Measurements from ENCODE around the gene KRTAP9-9.
"Not testable (repeated sequence)": the region's sequence is repeated elsewhere in the genome, so short reads cannot be mapped to it uniquely, and the experiment has no call there.

The KRTAP9-9 gene

GRCh38 chr17:41271858-41272257, 16.7 kb downstream of the KRTAP9-9 start:
- no peaks in the 10 kb centered on the region for H3K4me1 ChIP-seq (ENCODE audit: control insufficient read depth, insufficient read depth, low read length)
- H3K9ac ChIP-seq (ENCODE audit: low read depth, low read length), result no peak overlapping the region
- H3K9me3 ChIP-seq (ENCODE audit: control insufficient read depth, insufficient read depth, low read length), result no peaks in the 10 kb centered on the region
- H3K36me3 ChIP-seq (ENCODE audit: control insufficient read depth, insufficient read depth, low read length), result no peaks in the 10 kb centered on the region
- no peak overlapping the region for H3K4me3 ChIP-seq (ENCODE audit: low read depth, low read length)
- no peaks in the 10 kb centered on the region for H3K27me3 ChIP-seq (ENCODE audit: control insufficient read depth, insufficient read depth, low read length)

- not testable (repeated sequence) for H3K36me3 ChIP-seq (ENCODE audit: control insufficient read depth, insufficient read depth, low read length); H3K27me3 ChIP-seq (ENCODE audit: control insufficient read depth, insufficient read depth, low read length); H3K9me3 ChIP-seq (ENCODE audit: control insufficient read depth, insufficient read depth, low read length)
These were observed 20.5 kb downstream of the KRTAP9-9 start, which contains the start of gene KRTAP9-7 for GRCh38 chr17:41275648-41276190. KRTAP9-7 (plus strand) TSS chr17:41275698; CDS start chr17:41275698, 0 bp downstream.

GRCh38 chr17:41278176-41278955, 23.2 kb downstream of the KRTAP9-9 start:
- no peaks in the 10 kb centered on the region for H3K4me1 ChIP-seq (ENCODE audit: control insufficient read depth, insufficient read depth, low read length)
- H3K9me3 ChIP-seq (ENCODE audit: control insufficient read depth, insufficient read depth, low read length), result no peaks in the 10 kb centered on the region
- no peak overlapping the region for H3K9ac ChIP-seq (ENCODE audit: low read depth, low read length)
- no peaks in the 10 kb centered on the region for H3K27me3 ChIP-seq (ENCODE audit: control insufficient read depth, insufficient read depth, low read length)
- H3K4me3 ChIP-seq (ENCODE audit: low read depth, low read length), result no peak overlapping the region
- no peaks in the 10 kb centered on the region for H3K36me3 ChIP-seq (ENCODE audit: control insufficient read depth, insufficient read depth, low read length)

More at GRCh38 chr17:41275648-41276190, 20.5 kb downstream of the KRTAP9-9 start, which contains the start of gene KRTAP9-7:
- not testable (repeated sequence) for H3K9ac ChIP-seq (ENCODE audit: low read depth, low read length); H3K4me3 ChIP-seq (ENCODE audit: low read depth, low read length); H3K4me1 ChIP-seq (ENCODE audit: control insufficient read depth, insufficient read depth, low read length)

- Histone ChIP-seq H3K36me3 (ENCODE audit: control insufficient read depth, insufficient read depth, low read length) (no peaks in the 10 kb centered on the region), H3K27me3 (ENCODE audit: control insufficient read depth, insufficient read depth, low read length) (no peaks in the 10 kb centered on the region), H3K4me3 (ENCODE audit: low read depth, low read length) (no peak overlapping the region), H3K9ac (ENCODE audit: low read depth, low read length) (no peak overlapping the region), H3K4me1 (ENCODE audit: control insufficient read depth, insufficient read depth, low read length) (no peaks in the 10 kb centered on the region), H3K9me3 (ENCODE audit: control insufficient read depth, insufficient read depth, low read length) (no peaks in the 10 kb centered on the region)
These were observed 28.9 kb downstream of the KRTAP9-9 start for GRCh38 chr17:41284043-41284442.

- H3K9me3 ChIP-seq (ENCODE audit: control insufficient read depth, insufficient read depth, low read length), result no peaks in the 10 kb centered on the region
- H3K9ac ChIP-seq (ENCODE audit: low read depth, low read length), result no peak overlapping the region
- H3K36me3 ChIP-seq (ENCODE audit: control insufficient read depth, insufficient read depth, low read length), result no peaks in the 10 kb centered on the region
- no peaks in the 10 kb centered on the region for H3K27me3 ChIP-seq (ENCODE audit: control insufficient read depth, insufficient read depth, low read length)
- no peaks in the 10 kb centered on the region for H3K4me1 ChIP-seq (ENCODE audit: control insufficient read depth, insufficient read depth, low read length)
- H3K4me3 ChIP-seq (ENCODE audit: low read depth, low read length), result no peak overlapping the region
These were observed 29.4 kb downstream of the KRTAP9-9 start for GRCh38 chr17:41284546-41284945.

GRCh38 chr17:41287050-41287449, 31.9 kb downstream of the KRTAP9-9 start:
- H3K4me1 ChIP-seq (ENCODE audit: control insufficient read depth, insufficient read depth, low read length), result no peaks in the 10 kb centered on the region
- no peak overlapping the region for H3K4me3 ChIP-seq (ENCODE audit: low read depth, low read length)
- H3K9me3 ChIP-seq (ENCODE audit: control insufficient read depth, insufficient read depth, low read length), result no peaks in the 10 kb centered on the region
- no peaks in the 10 kb centered on the region for H3K36me3 ChIP-seq (ENCODE audit: control insufficient read depth, insufficient read depth, low read length)
- no peaks in the 10 kb centered on the region for H3K27me3 ChIP-seq (ENCODE audit: control insufficient read depth, insufficient read depth, low read length)
- no peak overlapping the region for H3K9ac ChIP-seq (ENCODE audit: low read depth, low read length)

- Histone ChIP-seq H3K9me3 (ENCODE audit: control insufficient read depth, insufficient read depth, low read length) (no peaks in the 10 kb centered on the region), H3K36me3 (ENCODE audit: control insufficient read depth, insufficient read depth, low read length) (no peaks in the 10 kb centered on the region), H3K4me3 (ENCODE audit: low read depth, low read length) (no peak overlapping the region), H3K27me3 (ENCODE audit: control insufficient read depth, insufficient read depth, low read length) (no peaks in the 10 kb centered on the region), H3K9ac (ENCODE audit: low read depth, low read length) (no peak overlapping the region), H3K4me1 (ENCODE audit: control insufficient read depth, insufficient read depth, low read length) (no peaks in the 10 kb centered on the region)
These were observed 38.8 kb downstream of the KRTAP9-9 start for GRCh38 chr17:41294016-41294415.

GRCh38 chr17:41296846-41297245, 41.7 kb downstream of the KRTAP9-9 start:
- H3K27me3 ChIP-seq (ENCODE audit: control insufficient read depth, insufficient read depth, low read length), result no peaks in the 10 kb centered on the region
- H3K9me3 ChIP-seq (ENCODE audit: control insufficient read depth, insufficient read depth, low read length), result no peaks in the 10 kb centered on the region
- no peaks in the 10 kb centered on the region for H3K36me3 ChIP-seq (ENCODE audit: control insufficient read depth, insufficient read depth, low read length)
- H3K9ac ChIP-seq (ENCODE audit: low read depth, low read length), result no peak overlapping the region
- H3K4me3 ChIP-seq (ENCODE audit: low read depth, low read length), result no peak overlapping the region
- no peaks in the 10 kb centered on the region for H3K4me1 ChIP-seq (ENCODE audit: control insufficient read depth, insufficient read depth, low read length)

GRCh38 chr17:41298458-41299135, 43.4 kb downstream of the KRTAP9-9 start:
- H3K9me3 ChIP-seq (ENCODE audit: control insufficient read depth, insufficient read depth, low read length), result no peaks in the 10 kb centered on the region
- H3K4me3 ChIP-seq (ENCODE audit: low read depth, low read length), result peak overlapping the region; percentile 35
- no peaks in the 10 kb centered on the region for H3K27me3 ChIP-seq (ENCODE audit: control insufficient read depth, insufficient read depth, low read length)
- H3K4me1 ChIP-seq (ENCODE audit: control insufficient read depth, insufficient read depth, low read length), result no peaks in the 10 kb centered on the region
- H3K36me3 ChIP-seq (ENCODE audit: control insufficient read depth, insufficient read depth, low read length), result no peaks in the 10 kb centered on the region
- peak overlapping the region; percentile 24 for H3K9ac ChIP-seq (ENCODE audit: low read depth, low read length)

GRCh38 chr17:41301204-41301790, 46.1 kb downstream of the KRTAP9-9 start:
- no peaks in the 10 kb centered on the region for H3K9me3 ChIP-seq (ENCODE audit: control insufficient read depth, insufficient read depth, low read length)
- H3K36me3 ChIP-seq (ENCODE audit: control insufficient read depth, insufficient read depth, low read length), result no peaks in the 10 kb centered on the region
- no peak overlapping the region for H3K9ac ChIP-seq (ENCODE audit: low read depth, low read length)
- H3K27me3 ChIP-seq (ENCODE audit: control insufficient read depth, insufficient read depth, low read length), result no peaks in the 10 kb centered on the region
- no peaks in the 10 kb centered on the region for H3K4me1 ChIP-seq (ENCODE audit: control insufficient read depth, insufficient read depth, low read length)
- no peak overlapping the region for H3K4me3 ChIP-seq (ENCODE audit: low read depth, low read length)

- Histone ChIP-seq H3K27me3 (ENCODE audit: control insufficient read depth, insufficient read depth, low read length) (no peaks in the 10 kb centered on the region), H3K36me3 (ENCODE audit: control insufficient read depth, insufficient read depth, low read length) (no peaks in the 10 kb centered on the region), H3K4me1 (ENCODE audit: control insufficient read depth, insufficient read depth, low read length) (no peaks in the 10 kb centered on the region), H3K9ac (ENCODE audit: low read depth, low read length) (no peak within 1 kb of the TSS), H3K9me3 (ENCODE audit: control insufficient read depth, insufficient read depth, low read length) (no peaks in the 10 kb centered on the region), H3K4me3 (ENCODE audit: low read depth, low read length) (no peak within 1 kb of the TSS)
These were observed 47.0 kb downstream of the KRTAP9-9 start, which contains the start of gene KRTAP29-1 for GRCh38 chr17:41301916-41302901. KRTAP29-1 (minus strand) TSS chr17:41302851; CDS start chr17:41302851, 0 bp downstream.
